ENCODE results near the gene ZCCHC7.
A peak's percentile ranks its signal among the peaks of the same experiment; 100 is the strongest.
"Not testable (repeated sequence)": the region's sequence is repeated elsewhere in the genome, so short reads cannot be mapped to it uniquely, and the experiment has no call there.

Gene ZCCHC7

DNA sequence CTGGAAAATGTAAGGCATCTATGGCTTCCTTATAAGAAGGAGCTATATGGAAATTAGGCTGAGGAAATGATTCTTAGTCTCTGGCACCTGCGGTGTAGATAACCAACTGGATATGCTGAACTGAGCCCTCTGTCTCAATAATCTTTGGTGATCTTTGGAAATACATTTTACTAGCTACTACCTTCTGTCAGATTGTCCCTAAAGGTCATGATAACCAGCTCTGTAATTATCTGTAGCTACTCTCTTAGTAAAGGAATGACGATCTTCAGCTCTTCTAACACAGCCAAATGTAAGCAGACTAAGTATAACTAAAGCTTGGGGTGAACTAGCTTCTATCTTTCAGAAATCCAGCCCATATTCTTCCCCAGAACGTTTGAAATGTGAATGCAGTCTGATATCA is 177.2 kb downstream of the ZCCHC7 start:
- TF ChIP-seq, protein P1, sequence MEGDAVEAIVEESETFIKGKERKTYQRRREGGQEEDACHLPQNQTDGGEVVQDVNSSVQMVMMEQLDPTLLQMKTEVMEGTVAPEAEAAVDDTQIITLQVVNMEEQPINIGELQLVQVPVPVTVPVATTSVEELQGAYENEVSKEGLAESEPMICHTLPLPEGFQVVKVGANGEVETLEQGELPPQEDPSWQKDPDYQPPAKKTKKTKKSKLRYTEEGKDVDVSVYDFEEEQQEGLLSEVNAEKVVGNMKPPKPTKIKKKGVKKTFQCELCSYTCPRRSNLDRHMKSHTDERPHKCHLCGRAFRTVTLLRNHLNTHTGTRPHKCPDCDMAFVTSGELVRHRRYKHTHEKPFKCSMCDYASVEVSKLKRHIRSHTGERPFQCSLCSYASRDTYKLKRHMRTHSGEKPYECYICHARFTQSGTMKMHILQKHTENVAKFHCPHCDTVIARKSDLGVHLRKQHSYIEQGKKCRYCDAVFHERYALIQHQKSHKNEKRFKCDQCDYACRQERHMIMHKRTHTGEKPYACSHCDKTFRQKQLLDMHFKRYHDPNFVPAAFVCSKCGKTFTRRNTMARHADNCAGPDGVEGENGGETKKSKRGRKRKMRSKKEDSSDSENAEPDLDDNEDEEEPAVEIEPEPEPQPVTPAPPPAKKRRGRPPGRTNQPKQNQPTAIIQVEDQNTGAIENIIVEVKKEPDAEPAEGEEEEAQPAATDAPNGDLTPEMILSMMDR (IDR thresholded peaks at IDR 0.05; ENCODE audit: low read depth, low read length) = no peak
- H3K4me3 ChIP-seq (ENCODE audit: low read depth, low read length) = no peak overlapping the region

DNA sequence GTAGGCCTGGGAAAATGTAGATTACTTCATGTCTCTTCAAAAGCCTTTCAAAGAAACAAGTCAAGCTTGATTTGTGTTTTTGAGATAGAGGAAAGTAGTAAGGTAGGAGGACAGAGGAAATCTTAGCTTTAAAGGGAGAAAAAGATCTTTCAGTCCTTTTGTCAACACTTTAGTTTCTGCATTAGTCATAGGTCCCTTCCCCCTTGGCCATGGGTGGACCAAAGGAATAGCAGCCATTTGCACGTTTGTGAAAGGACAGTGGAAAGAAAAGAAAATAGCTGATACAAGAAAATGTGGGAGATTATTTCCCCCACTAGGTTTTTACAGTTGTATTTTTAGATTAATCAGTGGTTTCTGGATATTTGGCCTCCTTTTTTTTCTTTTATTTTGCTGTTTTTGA is 180.2 kb downstream of the ZCCHC7 start:
- no peak overlapping the region for H3K4me3 ChIP-seq (ENCODE audit: low read depth, low read length)
- TF ChIP-seq, protein P1 (IDR thresholded peaks at IDR 0.05; ENCODE audit: low read depth, low read length) = no peak

DNA sequence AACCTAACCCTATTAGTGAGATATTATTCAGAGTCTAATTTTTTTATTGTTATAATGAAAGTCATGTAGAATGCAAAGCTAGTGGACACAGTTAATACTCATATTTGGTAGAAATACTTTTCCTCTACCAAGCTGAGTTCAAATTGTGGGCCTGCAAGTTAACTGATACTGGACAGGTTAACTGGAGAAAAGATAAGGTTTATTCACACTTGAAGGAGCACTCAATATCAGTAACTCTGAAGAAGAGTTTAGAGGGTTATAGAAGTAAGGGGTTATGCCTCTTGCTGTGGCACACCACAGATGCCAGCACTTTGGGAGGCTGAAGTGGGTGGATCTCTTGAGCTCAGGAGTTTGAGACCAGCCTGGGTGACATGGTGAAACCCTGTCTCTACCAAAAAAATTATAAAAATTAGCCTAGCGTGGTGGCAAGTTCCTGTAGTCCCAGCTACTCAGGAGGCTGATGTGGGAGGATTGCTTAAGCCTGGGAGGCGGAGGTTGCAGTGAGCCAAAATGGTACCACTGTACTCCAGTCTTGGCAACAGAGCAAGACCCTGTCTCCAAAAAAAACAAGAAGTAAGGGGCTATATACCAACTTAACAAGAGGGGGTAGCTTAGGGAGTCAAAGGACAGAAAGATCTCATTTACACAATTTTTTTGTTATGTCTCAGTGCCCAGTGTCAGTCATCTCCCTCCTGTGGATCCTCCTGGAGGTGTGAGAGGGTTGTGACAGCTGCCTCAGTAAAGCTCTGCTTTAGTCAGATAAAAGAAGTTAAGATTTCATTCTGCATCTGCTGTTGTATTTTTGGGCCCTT is 180.9 kb downstream of the ZCCHC7 start:
- no peak overlapping the region for H3K4me3 ChIP-seq (ENCODE audit: low read depth, low read length)
- TF ChIP-seq, protein P1 (IDR thresholded peaks at IDR 0.05; ENCODE audit: low read depth, low read length) = no peak

DNA sequence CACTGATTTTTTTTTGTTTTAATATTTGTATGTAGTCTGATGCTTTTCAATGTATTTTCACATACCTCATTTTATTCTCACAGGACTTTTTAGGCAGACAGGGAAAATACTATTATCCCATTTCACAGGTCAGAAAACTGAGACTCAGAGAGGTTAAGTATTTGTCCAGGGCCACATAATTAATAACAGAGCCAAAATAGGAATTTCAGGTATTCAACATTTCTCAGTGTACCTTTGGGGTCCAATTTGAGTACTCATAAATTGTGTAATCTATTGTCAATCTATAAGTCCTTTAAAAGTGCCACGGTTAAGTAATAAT is 181.4 kb downstream of the ZCCHC7 start:
- TF ChIP-seq, protein P1 (IDR thresholded peaks at IDR 0.05; ENCODE audit: low read depth, low read length) = no peak
- no peak overlapping the region for H3K4me3 ChIP-seq (ENCODE audit: low read depth, low read length)

DNA sequence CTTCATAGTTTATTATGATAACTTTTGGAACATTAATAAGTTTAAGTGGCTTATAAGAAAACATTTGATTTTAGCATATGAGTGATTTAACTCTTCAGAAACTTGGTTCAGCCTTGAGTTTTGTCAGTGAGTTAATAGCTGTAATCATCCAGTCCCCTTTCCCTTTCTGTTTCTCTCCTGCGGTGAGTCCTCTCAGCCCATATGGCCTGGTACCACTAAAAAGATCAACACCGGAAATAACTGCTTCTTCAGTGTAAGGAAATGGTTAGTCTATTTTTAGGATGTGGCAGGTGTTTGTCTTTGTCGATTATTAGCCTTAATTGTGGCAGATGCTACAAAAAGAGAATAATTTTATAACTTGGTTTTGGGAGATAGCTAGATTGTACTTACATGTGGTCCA is 181.9 kb downstream of the ZCCHC7 start:
- H3K4me3 ChIP-seq (ENCODE audit: low read depth, low read length) = no peak overlapping the region
- TF ChIP-seq, protein P1 (IDR thresholded peaks at IDR 0.05; ENCODE audit: low read depth, low read length) = no peak

DNA sequence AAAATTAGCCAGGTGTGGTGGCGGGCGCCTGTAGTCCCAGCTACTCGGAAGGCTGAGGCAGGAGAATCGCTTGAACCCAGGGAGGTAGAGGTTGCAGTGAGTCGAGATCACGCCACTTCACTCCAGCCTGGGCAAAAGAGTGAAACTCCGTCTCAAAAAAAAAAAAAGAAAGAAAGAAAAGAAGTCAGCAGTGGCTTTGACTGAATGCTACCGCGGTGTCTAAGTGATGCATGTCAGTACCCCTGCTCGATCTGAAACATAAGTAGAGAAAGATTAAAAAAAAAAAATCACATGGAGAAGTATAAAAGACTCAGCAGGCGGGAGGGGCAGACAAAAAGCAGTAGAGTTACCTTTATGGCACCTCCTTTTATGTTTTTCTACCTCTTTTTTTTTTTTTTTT is 182.9 kb downstream of the ZCCHC7 start:
- not testable (repeated sequence) for H3K4me3 ChIP-seq (ENCODE audit: low read depth, low read length)

DNA sequence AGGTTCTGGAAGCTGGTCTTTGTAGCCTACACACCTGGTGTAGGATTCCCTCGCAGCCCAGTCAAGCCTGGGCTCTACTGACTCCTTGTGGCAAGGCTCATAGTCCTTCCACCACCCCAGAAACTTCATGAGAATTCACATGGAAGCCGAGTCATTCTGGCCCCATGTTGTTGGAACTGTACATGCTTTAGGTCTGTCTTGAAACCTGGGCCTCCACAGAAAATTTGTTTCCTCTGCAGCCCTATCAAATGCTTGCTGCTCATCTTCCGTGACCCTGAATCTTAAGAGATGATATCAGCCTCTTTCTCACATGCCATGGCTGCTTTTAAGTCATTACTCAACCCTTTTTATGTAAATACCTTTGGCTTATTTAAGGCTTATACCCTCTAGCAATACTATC is 188.8 kb downstream of the ZCCHC7 start:
- H3K4me3 ChIP-seq (ENCODE audit: low read depth, low read length) = no peak overlapping the region
- TF ChIP-seq, protein P1 (IDR thresholded peaks at IDR 0.05; ENCODE audit: low read depth, low read length) = peak; percentile 30
